GM18867 (cell line): ENCODE results near the gene MUC6.

Experiments used
- ATAC-seq: cut with Tn5 transposase; IDR thresholded peaks from one replicate; pipeline ENCODE4 v1.9.1; 2021; ENCODE audit warnings: mild to moderate bottlenecking, moderate library complexity; ENCODE audit not compliant: unreplicated experiment

Gene MUC6

DNA sequence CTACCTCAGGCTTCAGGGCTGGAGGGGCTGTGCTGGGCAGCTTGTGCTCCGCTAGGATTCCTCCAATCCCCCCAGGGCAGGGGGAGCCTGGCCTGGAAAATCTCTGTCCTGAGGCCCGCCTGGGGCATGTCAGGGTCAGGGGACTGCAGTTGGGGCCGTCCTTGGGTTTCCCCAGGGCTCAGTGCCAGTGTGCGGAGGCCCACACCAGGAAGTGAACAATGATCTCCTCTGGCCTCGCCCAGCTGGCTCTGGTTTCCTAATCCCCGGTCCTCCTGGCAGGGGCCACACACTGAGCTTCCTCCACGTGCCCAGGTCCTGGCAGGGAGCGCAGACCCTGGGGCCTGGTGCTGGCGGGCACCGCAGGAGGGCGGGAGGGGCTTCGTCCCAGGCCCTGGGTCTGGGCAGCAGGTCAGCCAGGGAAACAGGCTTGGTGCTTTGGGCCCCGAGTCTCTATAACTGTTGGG is 36.8 kb upstream of the MUC6 start:
- no peak for ATAC-seq

DNA sequence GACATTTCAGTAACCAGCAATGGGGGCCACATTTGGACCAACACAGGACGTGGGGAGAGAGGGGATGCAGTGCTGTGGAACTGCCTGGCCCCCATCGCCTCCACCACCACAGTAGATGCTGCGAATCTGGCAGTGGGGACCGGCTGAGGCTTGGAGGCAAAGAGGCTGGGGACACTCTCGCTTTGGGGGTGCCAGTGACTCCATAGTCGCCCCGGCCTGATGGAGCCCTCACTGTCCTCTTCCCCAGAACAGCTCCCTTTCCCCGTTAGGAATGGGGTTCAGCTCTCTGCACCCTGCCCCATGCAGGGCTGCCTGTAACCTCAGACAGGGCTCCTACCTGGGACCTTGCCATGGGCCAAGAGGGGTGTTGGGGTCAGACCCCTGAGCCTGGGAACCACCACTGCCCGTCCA is 36.3 kb upstream of the MUC6 start:
- ATAC-seq, result no peak

DNA sequence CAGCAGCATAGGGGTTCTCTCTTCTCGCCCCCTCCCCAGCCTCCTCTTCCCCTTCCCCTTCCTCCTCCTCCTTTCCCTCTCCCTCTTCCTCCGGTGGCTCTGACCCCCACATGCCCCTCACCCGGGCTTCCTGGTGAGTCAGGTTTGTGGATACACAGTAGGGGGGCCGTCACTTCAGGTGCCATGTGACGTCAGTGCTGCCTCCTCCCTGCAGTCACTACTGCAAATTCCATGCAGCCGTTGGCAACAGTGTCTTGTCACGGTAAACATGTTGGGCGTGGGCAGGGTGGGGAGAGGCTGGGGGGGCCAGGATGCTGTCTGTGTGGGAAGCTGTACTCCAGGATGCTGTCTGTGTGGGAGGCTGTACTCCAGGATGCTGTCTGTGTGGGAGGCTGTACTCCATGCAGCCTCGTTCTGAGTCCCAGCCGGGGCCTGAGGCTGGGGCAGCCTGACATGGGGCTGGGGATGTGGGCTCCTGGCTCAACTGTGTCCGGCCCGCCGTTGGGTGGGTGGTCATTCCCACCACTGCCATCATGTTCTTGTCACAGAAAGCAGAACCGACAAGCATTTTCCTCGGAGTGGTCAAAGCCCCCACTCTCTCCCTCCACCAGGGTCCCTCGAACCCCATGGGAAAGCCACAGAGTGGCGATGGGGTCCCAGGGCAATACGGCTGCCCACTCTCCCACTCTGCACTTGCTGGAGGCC is 35.8 kb upstream of the MUC6 start:
- no peak for ATAC-seq

DNA sequence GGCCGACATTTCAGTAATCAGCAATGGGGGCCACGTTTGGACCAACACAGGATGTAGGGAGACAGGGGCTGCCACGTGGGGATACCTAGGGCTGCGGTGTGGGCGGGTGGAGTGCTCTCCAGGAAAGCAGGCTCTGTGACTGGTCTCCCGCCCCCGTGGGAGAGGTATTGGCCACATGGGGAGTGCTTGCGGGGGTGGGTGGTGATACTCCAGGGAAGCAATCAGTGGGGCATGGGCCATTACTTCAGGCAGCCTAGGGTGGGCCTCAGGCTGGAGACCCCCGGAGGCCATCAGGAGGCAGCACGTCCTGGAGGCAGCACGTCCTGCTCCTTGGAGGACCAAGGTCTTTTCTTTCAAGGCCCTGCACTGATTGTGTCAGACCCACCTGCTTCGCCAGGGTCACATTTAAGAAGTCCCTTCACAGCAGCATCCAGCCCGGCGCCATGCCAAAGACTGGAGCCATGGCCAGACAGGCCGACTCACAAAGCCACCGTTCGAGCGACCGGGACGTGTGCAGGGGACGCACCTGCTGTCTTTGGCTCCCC is 35.1 kb upstream of the MUC6 start:
- no peak for ATAC-seq

DNA sequence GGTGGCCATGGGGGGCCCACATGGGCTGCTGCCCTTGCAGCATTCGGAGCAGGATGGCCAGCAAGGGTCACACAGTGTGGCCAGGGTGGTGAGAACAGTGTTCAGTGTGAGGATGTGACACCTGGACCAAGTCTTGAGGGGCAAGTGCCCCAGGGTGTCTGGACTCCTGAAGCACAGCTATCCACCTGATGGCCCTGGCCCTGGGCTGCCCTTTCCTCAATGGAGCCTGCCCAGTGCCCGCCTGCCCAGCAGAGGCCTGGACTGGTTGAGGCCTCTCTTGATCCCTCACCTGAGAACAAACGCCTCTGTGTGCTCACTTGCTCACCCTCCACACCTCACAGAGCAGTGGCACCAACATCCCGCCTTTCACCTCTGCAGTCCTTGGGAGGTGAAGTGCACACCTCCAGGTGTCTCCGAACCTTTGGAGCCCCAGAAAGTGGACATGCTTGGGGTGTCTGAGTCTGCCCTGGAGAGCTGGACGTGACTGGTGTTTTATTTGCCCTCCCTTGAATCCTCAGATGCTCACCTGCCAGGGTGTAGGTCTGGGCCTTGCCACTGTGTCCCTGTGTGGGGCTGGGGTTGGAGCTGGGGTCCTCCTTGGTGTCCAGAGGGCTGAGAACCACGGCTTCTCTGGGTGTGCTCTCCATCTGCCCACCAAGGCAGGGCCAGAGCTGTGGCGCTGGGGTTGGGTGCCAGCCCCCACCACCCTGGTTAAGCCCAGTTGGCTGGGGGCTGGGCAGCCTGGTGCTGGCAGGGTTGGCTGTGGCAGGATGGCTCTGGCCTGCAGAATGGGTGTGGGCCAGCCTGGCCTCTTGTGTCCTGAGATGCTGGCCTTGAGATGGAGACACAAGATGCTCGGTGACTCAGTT is 34.3 kb upstream of the MUC6 start:
- no peak for ATAC-seq

DNA sequence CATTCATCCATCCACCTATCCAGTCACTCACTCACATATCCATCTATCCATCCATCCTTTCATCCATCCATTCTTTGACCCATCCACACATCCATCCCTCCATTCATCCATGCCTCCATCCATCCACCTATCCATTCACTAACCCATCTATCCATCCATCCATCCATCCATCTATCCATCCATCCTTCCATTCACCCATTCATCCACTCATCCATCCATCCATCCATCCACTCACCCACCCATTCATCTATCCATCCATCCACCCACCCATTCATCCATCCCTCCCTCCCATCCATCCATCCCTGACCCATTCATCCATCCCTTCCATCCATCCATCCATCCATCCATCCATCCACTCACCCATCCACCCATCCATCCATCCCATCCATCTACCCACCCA is 33.2 kb upstream of the MUC6 start:
- ATAC-seq, result no peak

DNA sequence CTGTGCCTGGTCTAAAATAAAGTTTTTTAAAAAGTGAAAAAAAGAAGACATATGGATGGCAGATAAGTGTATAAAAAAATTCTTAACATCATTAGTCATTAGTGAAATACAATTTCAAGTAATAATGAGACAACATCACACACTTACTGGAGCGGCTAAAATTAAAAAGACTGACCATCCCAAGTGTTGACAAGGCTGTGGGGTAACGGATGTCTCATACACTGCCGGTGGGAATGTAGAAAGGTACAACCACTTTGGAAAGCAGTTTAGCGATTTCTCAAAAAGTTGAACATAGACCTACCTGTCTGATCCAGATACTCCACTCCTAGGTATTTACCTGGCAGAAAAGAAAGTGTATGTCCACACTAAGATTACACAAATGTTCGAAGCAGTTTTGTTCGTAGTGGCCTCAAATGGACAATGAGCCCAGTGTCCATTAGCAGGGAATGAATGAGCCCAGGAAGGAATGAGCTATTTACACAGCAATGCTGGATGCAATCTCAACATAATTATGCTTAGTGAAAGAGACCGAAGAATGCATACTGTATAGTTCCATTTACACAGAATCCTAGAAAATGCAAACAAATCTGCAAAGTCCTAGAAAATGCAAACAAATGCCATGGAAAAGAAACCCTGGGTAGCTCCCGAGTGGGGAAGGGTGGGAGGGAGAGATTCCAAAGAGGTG is 31.4 kb upstream of the MUC6 start:
- no peak for ATAC-seq

DNA sequence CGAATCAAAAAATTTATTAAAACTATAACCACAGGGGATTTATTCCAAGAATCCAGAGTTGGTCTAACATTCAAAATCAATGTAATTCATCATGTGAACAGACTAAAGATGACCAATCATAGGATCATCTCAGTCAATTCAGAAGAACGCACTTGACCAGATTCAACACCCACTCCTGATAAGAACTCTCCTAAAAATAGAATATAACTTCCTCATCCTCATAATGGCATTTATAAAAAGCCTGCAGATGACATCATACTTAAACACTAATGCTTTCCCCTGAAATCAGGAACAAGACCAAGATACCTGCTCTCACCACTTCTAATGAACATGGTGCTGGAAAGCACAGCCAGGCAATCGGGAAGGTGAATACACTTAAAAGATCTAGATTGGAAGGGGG is 27.6 kb upstream of the MUC6 start:
- no peak for ATAC-seq

DNA sequence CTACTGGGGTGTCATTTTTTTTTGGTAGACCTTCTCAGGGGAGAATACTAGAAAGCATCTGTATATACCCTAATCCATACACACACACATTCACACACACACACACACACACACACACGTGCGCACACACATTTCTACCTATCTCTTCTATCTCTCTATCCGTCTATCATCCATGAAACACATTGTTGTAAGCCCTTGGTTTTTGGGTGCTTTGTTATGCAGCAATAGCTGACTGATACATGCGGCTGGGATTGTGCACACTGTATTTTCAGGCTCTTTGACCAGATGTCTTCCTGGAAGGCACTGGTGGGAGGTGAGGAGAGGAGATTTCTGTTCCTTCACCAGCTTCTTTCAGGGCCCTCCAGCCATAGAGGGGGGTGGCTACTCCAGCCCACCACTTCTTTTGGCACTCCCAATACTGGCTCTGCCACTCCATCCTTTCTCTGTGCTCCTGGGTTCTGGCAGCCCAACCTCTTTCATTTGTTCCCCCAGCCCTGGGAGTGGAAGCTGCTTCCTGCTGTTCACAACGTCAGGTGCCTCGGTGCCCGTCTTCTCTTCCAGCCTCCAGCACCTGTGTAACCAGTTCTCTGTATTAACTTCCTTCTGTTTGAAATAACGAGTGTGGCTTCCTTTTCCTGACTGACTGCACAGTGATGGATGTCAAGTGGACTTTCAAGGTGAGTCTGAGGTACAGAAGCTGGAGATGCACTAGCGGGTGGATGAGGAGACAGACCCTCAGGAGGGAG is 25.7 kb upstream of the MUC6 start:
- ATAC-seq, result no peak

DNA sequence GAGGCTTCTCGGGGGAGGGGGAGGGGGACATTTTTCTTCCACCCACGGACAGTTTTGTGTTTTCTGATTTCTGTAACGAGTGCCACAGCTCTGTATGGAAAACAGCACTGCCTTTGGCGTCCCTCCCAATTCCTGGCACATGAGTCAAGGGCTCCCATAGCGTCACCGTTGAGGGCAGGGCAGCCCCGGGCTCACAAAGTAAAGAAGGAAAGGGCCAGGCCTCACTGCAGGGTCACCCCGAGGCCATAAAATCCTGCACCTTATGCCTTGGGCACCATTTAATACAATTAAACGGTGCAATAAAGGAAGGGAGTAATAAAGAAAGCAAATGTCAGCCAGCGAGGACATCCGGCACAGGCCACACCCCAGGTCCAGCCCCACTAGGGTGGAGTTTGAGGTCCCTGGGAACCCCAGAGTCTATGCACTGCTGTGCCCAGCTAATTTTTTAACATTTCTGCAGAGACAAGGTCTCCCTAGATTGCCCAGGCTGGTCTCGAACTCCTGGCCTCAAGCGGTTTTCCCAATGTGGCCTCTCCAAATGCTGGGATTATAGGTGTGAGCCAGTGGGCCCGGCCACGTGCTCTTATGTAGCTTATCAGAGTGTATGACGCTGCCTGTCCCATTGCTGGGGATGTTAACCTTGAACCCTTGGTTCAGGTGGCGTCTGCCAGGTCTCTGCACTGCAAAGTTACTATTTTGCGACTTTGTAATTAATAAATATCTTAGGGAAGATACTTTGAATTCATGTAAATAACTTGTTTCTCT is 24.5 kb upstream of the MUC6 start:
- ATAC-seq, result no peak

DNA sequence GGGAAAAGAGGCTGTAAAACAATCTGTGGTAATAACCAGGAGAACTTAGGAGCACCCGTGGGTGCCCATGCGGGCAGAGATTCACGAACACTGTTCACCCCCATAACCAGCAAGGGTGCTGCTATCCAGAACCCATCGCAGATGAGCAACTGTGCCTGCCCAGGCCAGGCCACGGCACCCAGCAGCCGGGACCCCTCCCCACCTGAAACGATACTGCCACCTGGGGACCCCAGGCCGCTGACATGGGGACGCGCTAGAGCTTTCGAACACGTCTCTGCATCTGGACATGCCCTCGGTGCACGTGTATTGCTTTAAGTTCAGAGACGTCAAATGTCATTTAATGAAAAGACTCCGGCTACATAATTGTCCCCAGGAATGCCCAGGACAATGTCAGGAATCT is 23.9 kb upstream of the MUC6 start:
- ATAC-seq, result no peak

DNA sequence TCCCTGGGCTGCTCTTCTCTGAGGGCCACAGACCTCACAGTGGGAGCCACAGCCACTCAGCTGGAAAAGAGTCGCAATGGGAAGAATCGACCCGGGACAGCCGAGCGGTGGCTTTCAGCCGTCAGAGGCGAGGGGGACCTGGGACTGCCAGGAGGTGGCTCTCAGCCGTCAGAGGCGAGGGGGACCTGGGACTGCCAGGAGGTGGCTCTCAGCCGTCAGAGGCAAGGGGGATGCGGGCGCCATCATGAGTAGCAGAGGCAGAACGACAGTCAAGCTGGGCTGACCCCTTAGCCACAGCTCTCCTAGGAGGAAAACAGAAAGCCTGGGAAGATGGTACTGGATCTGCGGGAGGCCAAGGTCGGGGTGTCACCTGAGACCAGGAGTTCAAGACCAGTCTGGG is 23.2 kb upstream of the MUC6 start:
- ATAC-seq, result no peak

DNA sequence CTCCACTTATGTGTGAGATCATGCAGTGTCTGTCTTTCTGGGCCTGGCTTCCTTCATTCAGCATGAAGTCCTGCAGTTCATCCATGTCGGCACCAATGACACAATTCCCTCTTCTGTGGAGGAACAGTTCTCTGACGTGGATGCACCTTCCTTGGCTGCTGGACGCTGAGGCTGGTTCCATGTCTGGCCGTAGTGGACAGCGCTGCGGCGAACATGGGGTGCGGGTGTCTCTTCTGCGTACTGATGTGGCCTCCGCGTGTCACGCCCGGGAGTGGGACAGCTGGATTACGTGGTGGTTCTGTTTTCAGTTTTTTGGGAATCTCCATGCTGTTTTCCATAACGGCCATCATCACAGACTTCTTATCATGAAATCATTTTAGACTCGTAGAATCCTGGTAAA is 21.3 kb upstream of the MUC6 start:
- no peak for ATAC-seq

DNA sequence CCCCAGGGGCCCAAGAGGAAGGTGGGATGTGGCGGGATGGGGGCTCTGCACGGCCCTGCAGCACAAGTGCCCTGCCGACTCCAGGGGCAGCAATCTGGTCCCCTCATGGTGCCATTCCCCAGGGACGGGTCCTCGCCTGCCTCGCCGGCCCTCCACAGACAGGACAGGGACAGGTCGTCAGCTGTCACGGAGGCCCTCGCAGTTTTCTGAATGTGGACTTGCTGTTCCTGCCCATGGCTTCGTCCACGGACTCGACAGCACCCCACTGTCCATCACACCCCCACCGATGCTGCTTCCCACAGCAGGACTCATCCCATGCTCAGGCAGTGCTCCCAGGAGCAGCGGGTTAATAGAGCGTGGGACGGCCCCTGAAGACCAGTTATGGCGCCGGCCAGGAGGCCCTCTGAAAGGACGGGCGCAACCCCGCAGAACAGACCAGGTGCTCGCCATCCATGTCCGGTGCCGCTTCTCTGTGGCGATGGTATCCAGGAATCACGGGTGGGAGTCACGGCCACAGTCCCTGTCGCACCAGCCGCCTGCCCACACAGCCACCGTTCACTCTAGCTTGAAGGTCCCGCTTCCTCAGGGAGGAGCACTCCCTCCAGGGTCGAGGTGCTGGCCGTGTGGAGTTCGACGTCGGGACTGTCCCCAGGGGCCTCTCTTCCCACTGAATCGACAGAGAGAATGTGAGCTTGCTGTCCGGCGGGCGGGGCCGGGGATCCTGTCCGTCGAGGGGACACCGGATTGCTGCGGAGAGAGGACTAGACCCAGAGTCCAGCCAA is 19.7 kb upstream of the MUC6 start:
- ATAC-seq, result no peak

DNA sequence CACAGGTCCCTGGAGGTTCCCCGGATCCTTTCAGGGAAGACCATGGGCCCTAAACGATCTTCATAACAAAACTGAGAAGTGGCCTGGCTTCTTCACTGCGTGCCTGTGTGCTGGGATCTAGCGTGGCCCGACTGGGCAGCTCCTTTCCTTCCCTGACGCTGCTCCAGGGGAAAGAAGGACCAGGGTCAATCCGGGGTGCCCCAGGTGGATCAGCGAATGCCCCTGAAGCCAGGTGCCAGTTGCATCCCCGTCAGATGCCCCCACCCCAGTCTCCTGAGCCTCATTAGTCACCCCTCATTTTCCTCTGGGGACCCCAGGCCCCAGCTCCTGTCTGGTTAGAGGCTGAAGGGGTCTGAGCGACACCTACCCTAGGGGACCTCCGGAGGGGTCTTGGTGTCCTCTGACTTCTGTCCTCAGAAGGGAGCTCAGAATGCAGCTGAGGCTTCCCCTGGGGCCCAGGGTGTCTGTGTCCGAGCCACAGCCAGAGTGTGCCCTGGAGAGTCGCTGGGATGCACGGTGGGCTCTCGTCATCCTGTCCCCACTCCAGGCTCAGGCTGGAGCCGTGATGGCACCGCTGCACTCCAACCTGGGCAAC is 18.7 kb upstream of the MUC6 start:
- no peak for ATAC-seq

DNA sequence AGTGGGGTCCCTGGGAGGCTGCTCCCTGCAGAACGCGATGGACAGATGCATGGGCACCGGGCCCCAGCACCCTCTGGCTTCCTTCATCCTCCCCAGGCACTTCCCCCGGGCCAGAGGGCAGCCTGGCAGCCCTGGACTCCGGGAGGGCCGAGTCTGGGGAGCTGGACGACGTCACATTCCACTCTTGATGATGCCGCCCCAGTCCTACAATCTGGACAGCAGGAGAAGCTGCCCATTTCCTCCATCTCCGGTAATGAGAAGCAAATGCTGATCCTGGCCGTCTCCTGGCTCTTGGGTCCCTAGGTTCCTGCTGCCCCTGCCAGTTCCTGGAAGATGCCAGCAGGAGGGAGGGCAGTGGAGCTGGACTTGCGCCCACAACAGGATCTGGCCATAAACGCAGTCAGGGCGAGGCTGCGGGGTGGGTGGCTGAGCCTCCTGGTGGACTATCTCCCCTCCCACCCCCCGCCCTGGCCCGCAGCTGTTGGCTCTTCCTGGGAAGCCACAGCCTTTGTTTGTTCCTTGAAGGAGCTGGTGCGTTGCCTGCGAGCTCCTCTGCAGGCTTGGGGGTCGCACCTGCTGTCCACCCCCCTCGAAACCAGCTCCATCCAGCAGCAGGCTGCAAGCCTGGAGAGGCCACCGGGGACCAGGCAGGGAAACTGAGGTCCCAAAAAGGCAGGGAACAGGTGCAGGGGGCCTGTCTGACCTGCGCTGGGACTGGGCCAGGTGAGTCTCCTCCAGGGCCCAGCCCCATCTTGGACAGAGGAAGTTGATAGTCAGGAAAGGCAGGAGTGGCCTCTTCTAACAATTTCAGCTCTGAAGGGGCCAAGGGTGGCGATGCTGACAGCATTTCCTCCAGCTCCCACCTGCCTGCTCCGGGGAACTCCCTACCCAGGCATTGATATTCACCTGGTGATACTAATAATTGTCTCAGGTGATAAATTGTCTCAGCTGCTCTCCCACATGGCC is 17.9 kb upstream of the MUC6 start:
- ATAC-seq, result no peak

DNA sequence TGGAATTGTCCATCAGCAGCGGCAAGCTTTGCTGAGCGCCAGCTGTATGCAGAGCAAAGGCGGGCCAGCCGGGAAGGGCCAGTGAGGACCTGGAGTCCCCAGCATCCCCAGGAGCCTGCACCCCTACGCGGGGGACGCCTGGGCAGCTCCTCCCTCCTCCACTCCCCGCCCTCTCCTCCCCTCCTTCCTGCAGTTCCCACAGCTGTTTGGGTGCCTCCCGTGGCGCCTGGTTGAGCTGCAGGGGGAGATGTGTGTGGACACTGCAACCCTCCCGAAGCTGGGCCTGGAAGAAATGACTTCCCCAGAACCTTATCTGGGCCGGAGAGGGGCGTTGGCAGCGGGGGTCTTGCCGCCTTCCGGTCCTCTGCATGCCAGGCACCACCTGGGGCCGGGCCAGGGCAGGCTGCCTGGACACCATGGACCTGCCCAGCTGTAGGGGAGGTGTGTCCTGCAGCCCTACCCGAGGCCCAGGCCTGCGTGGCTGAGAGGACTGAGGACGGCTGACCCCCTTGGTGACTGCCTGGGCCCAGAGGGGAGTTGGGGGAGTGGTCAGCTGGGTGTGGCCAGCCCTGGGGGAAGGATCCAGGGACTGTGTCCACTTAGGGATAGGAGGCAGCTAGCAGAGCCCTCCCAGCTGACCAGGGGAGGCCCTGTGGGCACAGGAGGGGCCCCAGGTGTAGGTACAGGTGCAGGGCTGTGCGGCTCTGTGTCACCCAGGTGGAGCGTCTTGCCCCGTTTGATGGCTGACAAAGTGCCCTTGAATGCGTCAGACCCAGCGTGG is 16.8 kb upstream of the MUC6 start:
- no peak for ATAC-seq
